K562 (cell line): ENCODE measurements around the gene CUEDC2. TPM values are rescaled to one million over a fixed set of nuclear protein-coding genes. Genes with fewer than 3 reads are reported as not detected.

Source experiments
- ARNT ChIP-seq, 2 experiments: fragments of 450-650 bp; IDR thresholded peaks; 2 replicates each; pipeline ENCODE4 v1.6.1; 2016; ENCODE audit warnings: mild to moderate bottlenecking in 1 of 2
- EHMT2 ChIP-seq: fragments of 450-650 bp; IDR thresholded peaks from 2 replicates; pipeline ENCODE4 v1.6.1; 2018; ENCODE audit warnings: antibody characterized with exemption
- ELF1 ChIP-seq: fragments of 200-800 bp; sonication (Bioruptor generic); IDR thresholded peaks from 2 replicates; pipeline ENCODE4 v1.6.1; 2016; ENCODE audit warnings: missing genetic modification characterization, missing compliant biosample characterization
- FOSL1 ChIP-seq: fragments of 200-800 bp; sonication (Bioruptor generic); conservative IDR thresholded peaks from 2 replicates; pipeline ENCODE4 v1.6.1; 2016; ENCODE audit warnings: missing genetic modification characterization, missing compliant biosample characterization
- PURB ChIP-seq: sonication (generic); formaldehyde crosslinking; IDR thresholded peaks from 2 replicates; pipeline ENCODE4 v1.9.0; 2021; ENCODE audit warnings: low read depth, mild to moderate bottlenecking, missing genetic modification reagents
- RB1 ChIP-seq: fragments of 450-650 bp; IDR thresholded peaks from 2 replicates; pipeline ENCODE4 v1.6.1; 2017; ENCODE audit warnings: low read depth, mild to moderate bottlenecking
- RBBP5 ChIP-seq: fragments of 200-600 bp; sonication (generic); IDR thresholded peaks from 2 replicates; pipeline ENCODE4 v1.6.1; 2012; ENCODE audit warnings: borderline replicate concordance, mild to moderate bottlenecking, low read length, control low read depth, inconsistent platforms; ENCODE audit not compliant: insufficient read depth, poor library complexity, severe bottlenecking
- RFX5 ChIP-seq: IDR thresholded peaks from 2 replicates; pipeline ENCODE4 v1.6.1; 2011; ENCODE audit warnings: low read depth, mild to moderate bottlenecking, improper control_type of control experiment, low read length
- SMARCC2 ChIP-seq: fragments of 450-650 bp; IDR thresholded peaks from 2 replicates; pipeline ENCODE4 v1.6.1; 2017; ENCODE audit warnings: antibody characterized with exemption, moderate library complexity, mild to moderate bottlenecking, low read depth
- SP2 ChIP-seq: IDR thresholded peaks from 2 replicates; pipeline ENCODE4 v1.6.1; 2011; ENCODE audit warnings: mild to moderate bottlenecking, low read depth, low read length, moderate library complexity; ENCODE audit not compliant: poor library complexity, severe bottlenecking; ENCODE audit errors: extremely low read depth
- ZNF121 ChIP-seq: sonication (generic); formaldehyde crosslinking; conservative IDR thresholded peaks from 2 replicates; pipeline ENCODE4 v1.8.0; 2022; ENCODE audit warnings: missing genetic modification reagents
- ZNF318 ChIP-seq, 2 experiments: fragments of 450-650 bp; IDR thresholded peaks; 2 replicates each; pipeline ENCODE4 v1.6.1; 2016; ENCODE audit warnings: mild to moderate bottlenecking in 2 of 2, borderline replicate concordance in 1 of 2, low read depth in 1 of 2, moderate library complexity in 1 of 2
- ZNF384 ChIP-seq: IDR thresholded peaks from 2 replicates; pipeline ENCODE4 v1.6.1; 2012; ENCODE audit warnings: low read depth, low read length, improper control_type of control experiment
- polyA plus RNA-seq, 8 experiments: library from polyadenylated mRNA; depleted of rRNA in 4 of 8; stranded (reverse) in 5 of 8; unstranded in 3 of 8; fragments of >200 nt; fragmentation: Nextera tagmentation in 2 of 8; fragmentation: Illumina TruSeq in 1 of 8; extraction: Ambion mirVana in 2 of 8; extraction: Trizol in 1 of 8; gene quantifications; 2 replicates each; pipeline versions ENCODE4 v1.2.1 to v1.2.3, GENCODE V29; 2011 to 2014; ENCODE audit warnings: inconsistent platforms in 1 of 8, missing spikeins in 1 of 8
- total RNA-seq, 7 experiments: library from RNA; depleted of rRNA in 6 of 7; stranded (reverse); fragments of >200 nt in 6 of 7; fragmentation: Illumina TruSeq in 2 of 7; extraction: Trizol in 2 of 7; gene quantifications; 2 replicates each; pipeline versions ENCODE4 v1.2.1 to v1.2.3, GENCODE V29; 2011 to 2021; ENCODE audit warnings: low replicate concordance in 1 of 7
- TF ChIP-seq, protein P1 (sequence below): IDR thresholded peaks from 2 replicates; pipeline ENCODE4 v1.6.1; 2014; ENCODE audit warnings: antibody characterized with exemption
- TF ChIP-seq, protein P2 (sequence below), 3 experiments: fragments of 200-800 bp in 1 of 3; sonication (Bioruptor generic) in 1 of 3; sonication (generic) in 1 of 3; formaldehyde crosslinking in 1 of 3; IDR thresholded peaks; 2 replicates each; pipeline versions ENCODE4 v1.6.1 to v1.8.0; 2016 to 2022; ENCODE audit warnings: mild to moderate bottlenecking in 2 of 3, missing compliant biosample characterization in 2 of 3, missing genetic modification characterization in 2 of 3, missing genetic modification reagents in 1 of 3

Gene CUEDC2
- total and polyA plus RNA-seq, 9 of the 15 experiments (the other 6 are each of a cell fraction or from before 2014, with no cell fraction given): 8.5 to 48.9 (median 27.4) TPM

- peak in 1 of 2 experiments; percentile 65; a peak in 1 of 4 replicates for TF ChIP-seq ZNF318 (IDR thresholded peaks at IDR 0.05; ENCODE audit: borderline replicate concordance in 1 of 2, low read depth in 1 of 2)
- TF ChIP-seq EHMT2: no peak
- TF ChIP-seq PURB (CRISPR knock-in tag): no peak
- no peak for TF ChIP-seq RBBP5
- TF ChIP-seq ZNF384: no peak
- peak; percentile 95 for TF ChIP-seq FOSL1 (tag)
- TF ChIP-seq ARNT (IDR thresholded peaks at IDR 0.05): peak in 1 of 2 experiments; percentile 75; a peak in 1 of 4 replicates
- TF ChIP-seq RFX5: no peak
- no peak for TF ChIP-seq ZNF121 (CRISPR knock-in tag)
- TF ChIP-seq ELF1 (tag): peak; percentile 82
- TF ChIP-seq, protein P1, sequence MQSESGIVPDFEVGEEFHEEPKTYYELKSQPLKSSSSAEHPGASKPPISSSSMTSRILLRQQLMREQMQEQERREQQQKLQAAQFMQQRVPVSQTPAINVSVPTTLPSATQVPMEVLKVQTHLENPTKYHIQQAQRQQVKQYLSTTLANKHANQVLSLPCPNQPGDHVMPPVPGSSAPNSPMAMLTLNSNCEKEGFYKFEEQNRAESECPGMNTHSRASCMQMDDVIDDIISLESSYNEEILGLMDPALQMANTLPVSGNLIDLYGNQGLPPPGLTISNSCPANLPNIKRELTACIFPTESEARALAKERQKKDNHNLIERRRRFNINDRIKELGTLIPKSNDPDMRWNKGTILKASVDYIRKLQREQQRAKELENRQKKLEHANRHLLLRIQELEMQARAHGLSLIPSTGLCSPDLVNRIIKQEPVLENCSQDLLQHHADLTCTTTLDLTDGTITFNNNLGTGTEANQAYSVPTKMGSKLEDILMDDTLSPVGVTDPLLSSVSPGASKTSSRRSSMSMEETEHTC: peak; percentile 80
- peak; percentile 63; the same call in 1 of the 2 replicates for TF ChIP-seq SMARCC2
- TF ChIP-seq, protein P2, sequence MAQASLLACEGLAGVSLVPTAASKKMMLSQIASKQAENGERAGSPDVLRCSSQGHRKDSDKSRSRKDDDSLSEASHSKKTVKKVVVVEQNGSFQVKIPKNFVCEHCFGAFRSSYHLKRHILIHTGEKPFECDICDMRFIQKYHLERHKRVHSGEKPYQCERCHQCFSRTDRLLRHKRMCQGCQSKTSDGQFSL (CRISPR knock-in tag; IDR thresholded peaks at IDR 0.05): peak; percentile 84
- TF ChIP-seq, protein P2 (tag; IDR thresholded peaks at IDR 0.05): no peak
- no peak for TF ChIP-seq SP2
- no peak for TF ChIP-seq RB1
Measured at GRCh38 chr10:102455893-102456471, 23.6 kb upstream of the CUEDC2 start (continued).
